Measurements from ENCODE around the gene SSTR5. TPM values are rescaled to one million over a fixed set of nuclear protein-coding genes. Genes with fewer than 3 reads are reported as not detected.

Gene SSTR5
- total and polyA plus RNA-seq, 2 of the 4 experiments (the other 2 are of a cell fraction): not detected

GRCh38 chr16:1045993-1046911 lies 26.3 kb upstream of the SSTR5 start:
- POLR2A ChIA-PET (ENCODE audit: unreplicated experiment): no interaction called here
- Histone ChIP-seq H3K4ac (ENCODE audit: low read depth, low read length) (no peak overlapping the region), H2AK5ac (ENCODE audit: low read depth, low read length) (no peak overlapping the region), H4K8ac (ENCODE audit: low read depth in 2 of 2, low read length in 2 of 2) (no peak overlapping the region), H2AK9ac (replicated peaks; ENCODE audit: low read depth, low read length, poor library complexity) (no peak overlapping the region), H4K20me1 (ENCODE audit: insufficient read depth, low read length) (no peaks in the 10 kb centered on the region), H3K18ac (ENCODE audit: low read depth, low read length) (no peak overlapping the region), H2BK120ac (ENCODE audit: low read depth, low read length) (no peak overlapping the region), H3K4me2 (ENCODE audit: low read depth, low read length) (no peak overlapping the region), H4K5ac (ENCODE audit: low read depth, low read length) (no peak overlapping the region), H3K9me3 (ENCODE audit: control insufficient read depth, insufficient read depth, low read length) (no peaks in the 10 kb centered on the region), H3K79me1 (ENCODE audit: low read depth in 1 of 2, low read length in 2 of 2) (no peaks in the 10 kb centered on the region), H2BK20ac (ENCODE audit: low read depth, low read length) (no peak overlapping the region), H2BK5ac (ENCODE audit: low read depth, low read length, poor library complexity, severe bottlenecking) (no peak overlapping the region), H3K9ac (ENCODE audit: low read depth, low read length) (no peak overlapping the region), H3K23ac (ENCODE audit: low read depth, low read length) (no peak overlapping the region), H3K27me3 (ENCODE audit: control insufficient read depth, insufficient read depth, low read length) (peaks cover 43% of the 10 kb centered on the region), H4K91ac (ENCODE audit: insufficient read depth, low read depth, low read length) (no peak overlapping the region), H3K9me1 (ENCODE audit: insufficient read depth, low read length) (no peaks in the 10 kb centered on the region), H3K36me3 (ENCODE audit: control insufficient read depth, insufficient read depth, low read length) (no peaks in the 10 kb centered on the region), H3K27ac (ENCODE audit: insufficient read depth, low read length) (no peak overlapping the region), H2BK15ac (ENCODE audit: low read depth, low read length) (no peak overlapping the region), H2AFZ (replicated peaks; ENCODE audit: low read length, poor library complexity) (no peak overlapping the region), H3K14ac (replicated peaks; ENCODE audit: low read depth, low read length) (no peak overlapping the region), H3K4me1 (ENCODE audit: control insufficient read depth, insufficient read depth, low read length) (no peaks in the 10 kb centered on the region), H3K4me3 (ENCODE audit: insufficient read depth, low read depth, low read length) (no peak overlapping the region), H3K56ac (ENCODE audit: extremely low read depth, insufficient read depth, low read length) (no peak overlapping the region)
- 92% methylated on average over 28 of the region's 49 CpGs; no CpG with 5 or more reads in 1 of the 2 experiments for WGBS, 2 experiments (ENCODE audit: extremely low coverage in 2 of 2, insufficient read length in 1 of 2)
- CTCF ChIA-PET: no interaction called here
- in situ Hi-C loops (cut with MboI; ENCODE audit: low sequenced_read_pairs): no loop called here
- TF ChIP-seq MAFK (IDR thresholded peaks at IDR 0.05; ENCODE audit: low read depth, low read length): no peak
- TF ChIP-seq MAZ (IDR thresholded peaks at IDR 0.05; ENCODE audit: borderline replicate concordance, low read depth, low read length): no peak
- dilution Hi-C loops (cut with HindIII; ENCODE audit: low sequenced_read_pairs, unreplicated experiment): no loop called here
- intact Hi-C loops (cut with micrococcal nuclease): no loop called here
- ATAC-seq (ENCODE audit: low read depth): no peak
- BruUV-seq (replicated peaks): no TSS peak
- DNase-seq: no peak

Data from IMR-90 (cell line).